NCI-H128 (cell line): ENCODE results near the gene SPATS2.
"Not testable (repeated sequence)": the region's sequence is repeated elsewhere in the genome, so short reads cannot be mapped to it uniquely, and the experiment has no call there.

Experiments
- DNase-seq: peaks from one replicate; lab custom pipeline; 2025; ENCODE audit not compliant: unreplicated experiment; lab: John Stamatoyannopoulos, UW

The SPATS2 gene

GRCh38 chr12:49367381-49368239, at the start of gene SPATS2:
SPATS2 (plus strand) TSS chr12:49367462; CDS start chr12:49461013, 93,551 bp downstream.
- no peak for DNase-seq

GRCh38 chr12:49320411-49321103, 46.7 kb upstream of the SPATS2 start:
- not testable (repeated sequence) for DNase-seq

GRCh38 chr12:49322367-49322707, 44.9 kb upstream of the SPATS2 start:
- no peak for DNase-seq

GRCh38 chr12:49322708-49323523, 44.3 kb upstream of the SPATS2 start, which contains the start of gene TROAP:
TROAP (plus strand) TSS chr12:49323255; CDS start chr12:49323609, 354 bp downstream.
- peak; percentile 99 for DNase-seq

- DNase-seq = no peak
Observed at GRCh38 chr12:49323524-49324097, 43.7 kb upstream of the SPATS2 start.

GRCh38 chr12:49325606-49326005, 41.7 kb upstream of the SPATS2 start:
- no peak for DNase-seq

- no peak for DNase-seq
Observed at GRCh38 chr12:49327368-49327767, 39.9 kb upstream of the SPATS2 start.

- no peak for DNase-seq
Observed at GRCh38 chr12:49327887-49328286, 39.4 kb upstream of the SPATS2 start.

GRCh38 chr12:49328816-49329215, 38.4 kb upstream of the SPATS2 start:
- no peak for DNase-seq

- DNase-seq = no peak
Observed at GRCh38 chr12:49330032-49330619, 37.1 kb upstream of the SPATS2 start.

- DNase-seq = no peak
Observed at GRCh38 chr12:49330631-49331379, 36.5 kb upstream of the SPATS2 start.

- no peak for DNase-seq
Observed at GRCh38 chr12:49331380-49332222, 35.7 kb upstream of the SPATS2 start.

GRCh38 chr12:49332441-49332861, 34.8 kb upstream of the SPATS2 start:
- no peak for DNase-seq

- no peak for DNase-seq
Observed at GRCh38 chr12:49332891-49333371, 34.3 kb upstream of the SPATS2 start.

- not testable (repeated sequence) for DNase-seq
Observed at GRCh38 chr12:49333778-49334177, 33.5 kb upstream of the SPATS2 start.

GRCh38 chr12:49334226-49334625, 33.0 kb upstream of the SPATS2 start:
- DNase-seq = no peak

- no peak for DNase-seq
Observed at GRCh38 chr12:49334681-49335080, 32.6 kb upstream of the SPATS2 start.

GRCh38 chr12:49335118-49335954, 31.9 kb upstream of the SPATS2 start:
- no peak for DNase-seq
